NCI-H526 treated with DMSO at 0.1 percent for 48 hours (cell line): ENCODE data around the gene C1QL1.
A peak's percentile ranks its signal among the peaks of the same experiment; 100 is the strongest.

ENCODE experiments used
- DNase-seq: peaks from one replicate; lab custom pipeline; 2025; lab: John Stamatoyannopoulos, UW

C1QL1 gene

DNA sequence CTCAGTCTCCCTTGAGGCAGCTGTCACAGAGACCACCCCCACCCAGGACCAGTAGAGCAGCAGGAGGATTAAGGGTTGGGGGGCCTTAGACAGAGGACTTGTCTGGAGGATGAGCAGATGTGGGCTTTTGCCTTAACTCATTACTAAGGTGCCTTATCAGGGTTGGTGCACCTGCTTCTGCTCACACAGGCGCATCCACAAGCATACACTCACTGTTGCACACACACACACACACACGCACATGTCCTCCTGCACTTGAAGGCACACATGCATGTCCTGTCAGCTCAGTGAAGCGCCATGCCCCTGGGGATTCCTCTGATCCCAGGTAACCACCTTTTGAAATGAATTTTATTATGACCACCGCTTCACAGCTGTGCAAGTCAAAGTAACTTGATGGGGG is 54.0 kb downstream of the C1QL1 start:
- DNase-seq, result peak; percentile 26

DNA sequence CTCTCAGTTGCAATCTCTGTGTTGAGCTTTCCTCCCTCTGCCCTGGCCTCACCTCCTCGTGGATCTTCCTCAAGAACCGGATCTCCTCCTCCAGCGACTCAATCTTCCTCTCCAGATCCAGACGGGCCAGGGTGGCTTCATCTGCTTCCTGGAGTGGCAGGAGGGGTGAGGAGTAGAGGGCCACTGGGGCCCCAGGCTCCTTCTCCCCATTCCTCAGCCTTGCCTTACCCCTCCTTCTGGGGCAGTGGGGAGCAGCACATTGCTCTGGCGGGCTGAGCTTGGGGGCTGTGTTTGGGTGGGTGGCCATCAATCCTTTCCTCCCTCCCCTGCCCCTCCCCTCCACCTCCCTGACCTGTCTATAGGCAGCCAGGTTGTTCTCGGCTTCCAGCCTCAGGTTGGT is 54.4 kb downstream of the C1QL1 start:
- no peak for DNase-seq

GRCh38 chr17:44912763-44913544 is 55.1 kb downstream of the C1QL1 start:
- no peak for DNase-seq

GRCh38 chr17:44911133-44912001 is 56.7 kb downstream of the C1QL1 start:
- peak; percentile 32 for DNase-seq

- no peak for DNase-seq
Measured at GRCh38 chr17:44910231-44911106, 57.6 kb downstream of the C1QL1 start.
